Activated B cell treated with CpG ODN at 0.5 μM for 24 hours (primary cell): ENCODE data around the gene ANO8. TPM values are rescaled to one million over a fixed set of nuclear protein-coding genes. Genes with fewer than 3 reads are reported as not detected.
"Not testable (repeated sequence)": the region's sequence is repeated elsewhere in the genome, so short reads cannot be mapped to it uniquely, and the experiment has no call there.

Experiments
- ATAC-seq: fragments of 200-7000 bp; cut with Tn5 transposase; one replicate; pipeline ENCODE4 v1.10.0; 2021; ENCODE audit warnings: low read depth, mild to moderate bottlenecking, moderate library complexity
- CTCF ChIA-PET: fragments of 350-600 bp; sonication (Branson Sonifier 250); formaldehyde crosslinking; loops from one replicate; lab custom pipeline; 2021; ENCODE audit warnings: antibody characterized with exemption; lab: Charles Lee
- POLR2A ChIA-PET: fragments of 350-600 bp; sonication (Branson Sonifier 250); formaldehyde crosslinking; loops from one replicate; lab custom pipeline; 2021; ENCODE audit warnings: antibody characterized with exemption; lab: Charles Lee
- DNase-seq: peaks from one replicate; pipeline ENCODE4 v3.0.0; 2022
- H3K27ac Mint-ChIP-seq: one replicate; pipeline ENCODE4 v1.8.0; 2020; ENCODE audit warnings: mixed read lengths
- H3K27me3 Mint-ChIP-seq: one replicate; pipeline ENCODE4 v1.8.0; 2021; ENCODE audit warnings: mixed read lengths
- H3K36me3 Mint-ChIP-seq: one replicate; pipeline ENCODE4 v1.8.0; 2021; ENCODE audit warnings: low read depth, mixed read lengths
- H3K4me1 Mint-ChIP-seq: one replicate; pipeline ENCODE4 v1.8.0; 2021; ENCODE audit warnings: mixed read lengths
- H3K4me3 Mint-ChIP-seq: one replicate; pipeline ENCODE4 v1.8.0; 2020; ENCODE audit warnings: mild to moderate bottlenecking, mixed read lengths
- H3K9me3 Mint-ChIP-seq: one replicate; pipeline ENCODE4 v1.8.0; 2020; ENCODE audit warnings: mixed read lengths
- intact Hi-C: fragments of 100-400 bp; cut with micrococcal nuclease; formaldehyde crosslinking; loops from one replicate; pipeline ENCODE4 v1.15.1; 2024
- total RNA-seq: library from RNA; stranded (reverse); gene quantifications from 2 replicates; pipeline ENCODE4 v1.2.3, GENCODE V29; 2022
- TF ChIP-seq, protein P1 (sequence below): fragments of 200-600 bp; IDR thresholded peaks from one replicate; pipeline ENCODE4 v1.8.0; 2022; ENCODE audit warnings: antibody characterized with exemption, mild to moderate bottlenecking

The ANO8 gene
- total RNA-seq, 1 donor from 2014 or later = 2.2 TPM

DNA sequence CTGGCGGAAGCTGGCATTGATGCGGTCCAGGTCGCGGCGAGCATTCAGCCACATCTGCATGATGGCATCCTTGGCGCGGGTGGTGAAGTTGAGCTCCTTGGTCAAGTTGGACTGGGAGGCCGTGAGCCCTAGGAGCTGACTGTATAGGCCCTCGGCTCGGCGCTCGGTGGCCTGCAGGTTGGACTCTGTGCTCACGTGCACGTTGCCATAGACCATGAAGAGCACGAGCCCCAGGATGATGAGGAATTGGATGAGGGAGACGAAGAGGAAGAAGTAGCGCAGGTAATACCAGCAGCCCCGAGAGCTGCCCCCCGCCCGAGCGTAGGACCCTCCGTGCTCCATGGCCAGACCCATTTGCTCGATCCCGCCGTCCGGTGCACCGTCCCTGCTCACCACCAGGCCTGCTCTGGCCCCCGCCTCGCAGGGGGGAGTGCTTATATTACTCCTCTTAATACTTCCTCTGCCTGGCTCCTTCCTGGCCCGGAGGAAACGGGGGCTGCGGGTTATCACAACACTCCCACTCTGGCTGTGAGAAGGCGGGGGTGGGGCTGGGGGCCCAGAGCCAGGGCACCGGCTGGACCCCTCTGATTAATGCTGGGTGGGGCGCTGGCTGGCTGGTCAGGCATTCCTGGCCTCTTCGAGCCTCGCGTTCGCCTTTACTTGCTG, 42.4 kb upstream of the ANO8 start, which contains the start of gene PLVAP:
PLVAP (minus strand) TSS at position 408 of the 666 bp plus-strand sequence; CDS start at position 354, 54 bp downstream.
- H3K4me3 Mint-ChIP-seq = no peak within 1 kb of the TSS
- DNase-seq (no peak), ATAC-seq (no peak)
- ChIA-PET POLR2A (no interaction called here), CTCF (interaction anchor here (1.1 kb wide), 1 partner anchor 9 kb away, joined by 4 read pairs; no protein-coding TSS in a partner anchor)
- peaks cover 24% of the 10 kb centered on the region for H3K4me1 Mint-ChIP-seq
- H3K27me3 Mint-ChIP-seq = peaks cover 20% of the 10 kb centered on the region
- H3K27ac Mint-ChIP-seq = no peak within 1 kb of the TSS
- intact Hi-C loops = no loop called here
- TF ChIP-seq, protein P1, sequence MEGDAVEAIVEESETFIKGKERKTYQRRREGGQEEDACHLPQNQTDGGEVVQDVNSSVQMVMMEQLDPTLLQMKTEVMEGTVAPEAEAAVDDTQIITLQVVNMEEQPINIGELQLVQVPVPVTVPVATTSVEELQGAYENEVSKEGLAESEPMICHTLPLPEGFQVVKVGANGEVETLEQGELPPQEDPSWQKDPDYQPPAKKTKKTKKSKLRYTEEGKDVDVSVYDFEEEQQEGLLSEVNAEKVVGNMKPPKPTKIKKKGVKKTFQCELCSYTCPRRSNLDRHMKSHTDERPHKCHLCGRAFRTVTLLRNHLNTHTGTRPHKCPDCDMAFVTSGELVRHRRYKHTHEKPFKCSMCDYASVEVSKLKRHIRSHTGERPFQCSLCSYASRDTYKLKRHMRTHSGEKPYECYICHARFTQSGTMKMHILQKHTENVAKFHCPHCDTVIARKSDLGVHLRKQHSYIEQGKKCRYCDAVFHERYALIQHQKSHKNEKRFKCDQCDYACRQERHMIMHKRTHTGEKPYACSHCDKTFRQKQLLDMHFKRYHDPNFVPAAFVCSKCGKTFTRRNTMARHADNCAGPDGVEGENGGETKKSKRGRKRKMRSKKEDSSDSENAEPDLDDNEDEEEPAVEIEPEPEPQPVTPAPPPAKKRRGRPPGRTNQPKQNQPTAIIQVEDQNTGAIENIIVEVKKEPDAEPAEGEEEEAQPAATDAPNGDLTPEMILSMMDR = no peak
- H3K36me3 Mint-ChIP-seq = no peaks in the 10 kb centered on the region
- H3K9me3 Mint-ChIP-seq = peaks cover 3% of the 10 kb centered on the region

DNA sequence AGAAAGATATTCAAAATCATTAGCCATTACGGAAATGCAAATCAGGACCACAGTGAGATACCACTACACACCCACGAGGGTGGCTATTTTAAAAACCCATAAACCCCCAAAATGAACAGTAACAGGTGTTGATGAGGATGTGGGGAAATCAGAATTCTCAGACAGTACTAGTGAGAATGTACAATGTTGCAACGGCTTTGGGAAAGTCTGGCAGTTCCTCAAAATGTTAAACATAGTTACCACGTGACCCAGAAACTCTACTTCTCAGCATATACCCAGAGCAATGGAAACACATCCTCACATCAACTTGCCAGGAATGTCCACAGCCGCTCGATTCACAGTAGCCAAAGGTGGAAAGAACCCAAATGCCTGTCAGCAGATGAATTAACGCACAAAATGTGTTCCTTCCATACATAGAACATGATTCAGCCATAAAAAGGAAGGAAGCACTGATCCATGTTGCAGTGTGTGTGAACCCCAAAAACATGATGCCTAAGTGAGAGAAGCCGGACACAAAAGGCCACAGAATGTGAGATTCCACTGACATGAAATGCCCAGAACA, 35.5 kb upstream of the ANO8 start:
- CTCF ChIA-PET = interaction anchor here (1.0 kb wide), 1 partner anchor 19 kb away, joined by 3 read pairs; no protein-coding TSS in a partner anchor
- ATAC-seq (peak; percentile 92), DNase-seq (no peak)
- Mint-ChIP-seq H3K9me3 (peaks cover 2% of the 10 kb centered on the region), H3K36me3 (no peaks in the 10 kb centered on the region), H3K4me3 (peak overlapping the region; percentile 36), H3K4me1 (peaks cover 21% of the 10 kb centered on the region), H3K27ac (peak overlapping the region; percentile 65), H3K27me3 (peaks cover 13% of the 10 kb centered on the region)
- POLR2A ChIA-PET = interaction anchor here (0.6 to 0.7 kb wide), 2 partner anchors 23 to 1046 kb away, joined by 3 to 7 read pairs; no protein-coding TSS in a partner anchor
- TF ChIP-seq, protein P1 = no peak
- intact Hi-C loops = no loop called here

DNA sequence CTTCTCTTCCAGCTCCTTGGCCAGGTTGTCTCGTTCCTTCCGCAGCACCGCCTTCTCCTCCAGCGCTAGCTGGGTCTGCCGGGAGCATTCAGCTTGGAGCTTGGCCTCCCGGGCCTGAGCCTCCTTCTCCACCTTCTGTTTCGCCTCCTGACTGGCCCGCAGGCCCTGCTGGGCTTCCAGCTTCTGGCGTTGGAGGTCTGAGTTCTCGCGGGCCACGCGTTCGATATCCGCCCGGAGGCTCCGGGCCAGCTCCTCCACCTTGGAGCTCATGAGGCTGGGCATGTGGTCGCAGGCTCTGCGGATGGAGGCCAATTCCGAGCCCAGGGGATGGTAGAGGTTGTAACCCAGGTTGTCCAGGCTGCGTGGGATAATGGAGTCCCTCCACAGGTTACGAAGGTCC, 30.7 kb upstream of the ANO8 start:
- ChIA-PET POLR2A (interaction anchor here (1.6 kb wide), 1 partner anchor 10 kb away, joined by 3 read pairs; no protein-coding TSS in a partner anchor), CTCF (interaction anchor here (0.8 to 1.1 kb wide), 2 partner anchors 21 to 23 kb away, joined by 3 read pairs; no protein-coding TSS in a partner anchor)
- TF ChIP-seq, protein P1 = no peak
- DNase-seq (no peak), ATAC-seq (no peak)
- Mint-ChIP-seq H3K36me3 (no peaks in the 10 kb centered on the region), H3K27ac (no peak overlapping the region), H3K4me1 (peaks cover 15% of the 10 kb centered on the region), H3K4me3 (no peak overlapping the region), H3K27me3 (peaks cover 25% of the 10 kb centered on the region), H3K9me3 (peaks cover 2% of the 10 kb centered on the region)
- intact Hi-C loops = no loop called here

- intact Hi-C loops, H3K4me1 Mint-ChIP-seq, DNase-seq, POLR2A ChIA-PET, H3K4me3 Mint-ChIP-seq, H3K36me3 Mint-ChIP-seq, H3K27ac Mint-ChIP-seq, H3K9me3 Mint-ChIP-seq, ATAC-seq, CTCF ChIA-PET: not testable (repeated sequence)
- H3K27me3 Mint-ChIP-seq = peaks cover 29% of the 10 kb centered on the region
Observed at GRCh38 chr19:17363852-17364605, 29.4 kb upstream of the ANO8 start.

- no peak for ATAC-seq
- Mint-ChIP-seq H3K27me3 (peaks cover 19% of the 10 kb centered on the region), H3K4me1 (no peaks in the 10 kb centered on the region), H3K27ac (no peak overlapping the region), H3K36me3 (no peaks in the 10 kb centered on the region), H3K4me3 (no peak overlapping the region), H3K9me3 (no peaks in the 10 kb centered on the region)
- CTCF ChIA-PET = no interaction called here
- intact Hi-C loops = no loop called here
- no peak for DNase-seq
- POLR2A ChIA-PET = interaction anchor here (0.6 kb wide), 1 partner anchor 43 kb away, joined by 3 read pairs; no protein-coding TSS in a partner anchor
- TF ChIP-seq, protein P1 = no peak
Observed at GRCh38 chr19:17359905-17360800, 25.5 kb upstream of the ANO8 start.
